GM12878 (cell line): ENCODE results near the gene INTS6. TPM values are rescaled to one million over a fixed set of nuclear protein-coding genes. Genes with fewer than 3 reads are reported as not detected.

Source experiments
- BHLHE40 ChIP-seq, 2 experiments: fragments of 450-650 bp in 1 of 2; IDR thresholded peaks; 2 replicates each; pipeline ENCODE4 v1.6.1; 2011 to 2017; ENCODE audit warnings: low read depth in 2 of 2, borderline replicate concordance in 1 of 2, improper control_type of control experiment in 1 of 2, low read length in 1 of 2, mild to moderate bottlenecking in 1 of 2
- CHD1 ChIP-seq: IDR thresholded peaks from 2 replicates; pipeline ENCODE4 v1.6.1; 2012; ENCODE audit warnings: low read depth, low read length, improper control_type of control experiment
- CREM ChIP-seq: IDR thresholded peaks from 2 replicates; pipeline ENCODE4 v1.6.1; 2014; ENCODE audit warnings: antibody characterized with exemption, low read depth
- EGR1 ChIP-seq, 2 experiments: IDR thresholded peaks; 1 replicate in 1 of 2; 2 replicates in 1 of 2; pipeline ENCODE4 v1.6.1; 2011 to 2012; ENCODE audit warnings: low read depth in 2 of 2, low read length in 2 of 2, borderline replicate concordance in 1 of 2, mild to moderate bottlenecking in 1 of 2, moderate library complexity in 1 of 2
- HDAC2 ChIP-seq: fragments of 200-600 bp; sonication (generic); IDR thresholded peaks from 2 replicates; pipeline ENCODE4 v1.6.1; 2017
- LARP7 ChIP-seq: fragments of 450-650 bp; IDR thresholded peaks from 2 replicates; pipeline ENCODE4 v1.6.1; 2017; ENCODE audit warnings: mild to moderate bottlenecking
- MYB ChIP-seq: fragments of 150-350 bp; IDR thresholded peaks from 2 replicates; pipeline ENCODE4 v1.6.1; 2014; ENCODE audit warnings: mild to moderate bottlenecking, low read depth, low read length, borderline replicate concordance
- NFIC ChIP-seq: IDR thresholded peaks from 2 replicates; pipeline ENCODE4 v1.6.1; 2012; ENCODE audit warnings: low read depth, mild to moderate bottlenecking, inconsistent platforms, low read length, moderate library complexity
- SP1 ChIP-seq: IDR thresholded peaks from one replicate; pipeline ENCODE4 v1.6.1; 2011; ENCODE audit warnings: low read depth, low read length
- TCF7 ChIP-seq: IDR thresholded peaks from 2 replicates; pipeline ENCODE4 v1.6.1; 2014; ENCODE audit warnings: antibody characterized with exemption, borderline replicate concordance
- YBX1 ChIP-seq: fragments of 450-650 bp; IDR thresholded peaks from 2 replicates; pipeline ENCODE4 v1.6.1; 2016; ENCODE audit warnings: antibody characterized with exemption
- ZBED1 ChIP-seq: IDR thresholded peaks from 2 replicates; pipeline ENCODE4 v1.6.1; 2016; ENCODE audit warnings: borderline replicate concordance
- ZBTB11 ChIP-seq: fragments of 450-650 bp; formaldehyde crosslinking; IDR thresholded peaks from 2 replicates; pipeline ENCODE4 v1.5.0; 2022; ENCODE audit warnings: mild to moderate bottlenecking, missing genetic modification characterization
- ZBTB4 ChIP-seq: fragments of 450-650 bp; formaldehyde crosslinking; IDR thresholded peaks from 2 replicates; pipeline ENCODE4 v1.4.0; 2022; ENCODE audit warnings: mild to moderate bottlenecking, moderate library complexity
- ZNF687 ChIP-seq: fragments of 450-650 bp; IDR thresholded peaks from 2 replicates; pipeline ENCODE4 v1.6.1; 2017; ENCODE audit warnings: mild to moderate bottlenecking, moderate library complexity
- polyA plus RNA-seq, 11 experiments: library from polyadenylated mRNA; depleted of rRNA in 4 of 11; unstranded in 6 of 11; stranded (reverse) in 5 of 11; fragments of >200 nt; fragmentation: Nextera tagmentation in 4 of 11; fragmentation: Illumina TruSeq in 1 of 11; extraction: Ambion mirVana in 4 of 11; extraction: Trizol in 1 of 11; gene quantifications; 1 replicate in 1 of 11; 2 replicates in 10 of 11; pipeline versions ENCODE4 v1.2.1 to v1.2.3, GENCODE V29; 2011 to 2016; ENCODE audit warnings: inconsistent platforms in 2 of 11, missing spikeins in 2 of 11, low read depth in 1 of 11
- total RNA-seq, 4 experiments: library from RNA; depleted of rRNA in 3 of 4; stranded (reverse); fragments of >200 nt in 3 of 4; fragmentation: Illumina TruSeq in 1 of 4; extraction: Trizol in 1 of 4; gene quantifications; 2 replicates each; pipeline versions ENCODE4 v1.2.1 to v1.2.3, GENCODE V29; 2013 to 2021
- TF ChIP-seq, protein P1 (sequence below), 3 experiments: IDR thresholded peaks in 2 of 3; conservative IDR thresholded peaks in 1 of 3; 2 replicates each; pipeline ENCODE4 v1.5.1; 2011; ENCODE audit warnings: low read depth in 3 of 3, low read length in 3 of 3, mild to moderate bottlenecking in 3 of 3, control low read depth in 2 of 3, moderate library complexity in 2 of 3, inconsistent platforms in 1 of 3, mixed read lengths in 1 of 3; ENCODE audit not compliant: control insufficient read depth in 2 of 3, insufficient read depth in 1 of 3; ENCODE audit errors: extremely low read depth in 1 of 3

Gene INTS6
- total and polyA plus RNA-seq, 10 of the 15 experiments (the other 5 are each of a cell fraction or from before 2014, with no cell fraction given) = 7.2 to 57.7 (median 30.9) TPM

DNA sequence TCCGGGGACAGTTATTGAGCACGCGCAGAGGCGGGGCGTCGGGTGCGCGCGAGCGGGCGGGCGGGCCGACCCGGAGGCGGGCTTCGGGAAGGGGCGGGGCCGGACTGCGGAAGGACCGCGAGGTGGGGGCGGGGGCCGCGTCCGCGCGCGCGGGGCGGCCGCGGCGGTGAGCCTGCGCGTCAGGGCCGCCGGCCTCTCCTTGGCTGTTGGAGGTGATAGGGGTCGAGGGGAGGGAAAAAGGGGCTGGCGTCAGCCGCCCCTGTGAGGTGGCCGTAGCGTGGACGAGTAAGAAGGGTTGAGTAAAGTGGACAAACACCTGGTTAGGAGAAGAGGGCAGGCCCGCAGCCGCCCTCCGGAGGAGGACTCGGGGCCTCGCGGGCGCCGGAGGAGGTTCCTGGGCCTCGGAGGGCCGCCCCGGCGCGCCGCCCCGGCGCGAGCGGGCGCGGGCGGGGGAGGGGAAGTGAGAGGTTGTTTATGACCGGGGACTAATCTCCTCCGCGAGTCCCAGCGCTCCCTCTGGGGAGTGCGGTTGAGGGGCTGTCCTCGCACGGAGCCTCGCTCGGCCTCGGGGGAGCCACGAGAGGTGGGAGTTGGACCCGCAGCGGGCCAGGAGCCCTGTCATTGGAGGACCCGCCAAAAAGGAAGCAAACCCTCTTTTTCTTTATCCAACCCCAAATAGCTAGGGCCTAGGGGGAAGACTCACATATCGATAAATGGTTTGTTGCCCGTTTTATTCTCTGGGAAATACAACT, 547 bp upstream of the INTS6 start (continued):
- TF ChIP-seq BHLHE40 (IDR thresholded peaks at IDR 0.05; ENCODE audit: borderline replicate concordance in 1 of 2, low read depth in 2 of 2, low read length in 1 of 2) (peak; percentile 57 to 71; a peak in 2 of 4 replicates), EGR1 (IDR thresholded peaks at IDR 0.05; ENCODE audit: borderline replicate concordance in 1 of 2, low read depth in 2 of 2, low read length in 2 of 2) (peak in 1 of 2 experiments; percentile 68; a peak in 2 of 3 replicates), LARP7 (peak; percentile 94), ZBTB11 (no peak), TCF7 (no peak), CREM (no peak), ZBED1 (no peak), ZBTB4 (no peak), CHD1 (no peak), ZNF687 (peak; percentile 83), SP1 (no peak), YBX1 (no peak), HDAC2 (no peak), NFIC (no peak), MYB (no peak)
- TF ChIP-seq, protein P1, sequence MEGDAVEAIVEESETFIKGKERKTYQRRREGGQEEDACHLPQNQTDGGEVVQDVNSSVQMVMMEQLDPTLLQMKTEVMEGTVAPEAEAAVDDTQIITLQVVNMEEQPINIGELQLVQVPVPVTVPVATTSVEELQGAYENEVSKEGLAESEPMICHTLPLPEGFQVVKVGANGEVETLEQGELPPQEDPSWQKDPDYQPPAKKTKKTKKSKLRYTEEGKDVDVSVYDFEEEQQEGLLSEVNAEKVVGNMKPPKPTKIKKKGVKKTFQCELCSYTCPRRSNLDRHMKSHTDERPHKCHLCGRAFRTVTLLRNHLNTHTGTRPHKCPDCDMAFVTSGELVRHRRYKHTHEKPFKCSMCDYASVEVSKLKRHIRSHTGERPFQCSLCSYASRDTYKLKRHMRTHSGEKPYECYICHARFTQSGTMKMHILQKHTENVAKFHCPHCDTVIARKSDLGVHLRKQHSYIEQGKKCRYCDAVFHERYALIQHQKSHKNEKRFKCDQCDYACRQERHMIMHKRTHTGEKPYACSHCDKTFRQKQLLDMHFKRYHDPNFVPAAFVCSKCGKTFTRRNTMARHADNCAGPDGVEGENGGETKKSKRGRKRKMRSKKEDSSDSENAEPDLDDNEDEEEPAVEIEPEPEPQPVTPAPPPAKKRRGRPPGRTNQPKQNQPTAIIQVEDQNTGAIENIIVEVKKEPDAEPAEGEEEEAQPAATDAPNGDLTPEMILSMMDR (IDR thresholded peaks at IDR 0.05 in 2 of 3, conservative IDR thresholded peaks at IDR 0.05 in 1 of 3; ENCODE audit: control insufficient read depth in 2 of 3, extremely low read depth in 1 of 3, insufficient read depth in 1 of 3, low read depth in 3 of 3, low read length in 3 of 3) = no peak
